ENCODE data around the gene CNKSR3. TPM values are rescaled to one million over a fixed set of nuclear protein-coding genes. Genes with fewer than 3 reads are reported as not detected.

CNKSR3 gene
- total RNA-seq, 1 donor from 2014 or later = 11.8 TPM

DNA sequence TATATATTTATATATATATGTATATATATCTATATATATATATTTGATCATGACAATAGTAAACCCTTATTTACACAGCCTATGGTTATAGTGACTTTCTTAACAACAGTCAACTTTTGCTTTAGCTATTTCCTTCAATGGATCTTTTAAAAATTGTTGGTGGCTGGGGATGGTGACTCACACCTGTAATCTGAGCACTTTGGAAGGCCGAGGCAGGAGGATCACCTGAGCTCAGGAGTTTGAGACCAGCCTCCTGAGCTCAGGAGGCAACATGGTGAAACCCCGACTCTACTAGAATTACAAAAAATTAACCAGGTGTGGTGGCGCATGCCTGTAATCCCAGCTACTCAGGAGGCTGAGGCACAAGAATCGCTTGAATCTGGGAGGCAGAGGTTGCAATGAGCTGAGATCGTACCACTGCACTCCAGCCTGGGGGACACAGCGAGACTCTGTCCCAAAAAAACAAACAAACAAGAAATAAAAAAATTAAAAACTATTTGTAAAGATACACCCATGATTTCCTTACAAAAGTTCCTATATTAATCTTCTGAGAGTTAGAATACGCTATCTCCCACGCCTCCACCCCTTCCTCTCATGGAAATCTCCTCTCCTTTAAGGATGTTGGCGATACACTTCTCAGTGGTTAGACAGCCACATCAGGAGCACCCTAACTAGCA lies 29.2 kb upstream of the CNKSR3 start:
- Histone ChIP-seq H3K4me3 (no peak overlapping the region), H3K27ac (no peak overlapping the region), H3K36me3 (no peaks in the 10 kb centered on the region), H3K9me3 (no peaks in the 10 kb centered on the region), H3K27me3 (no peaks in the 10 kb centered on the region), H3K4me1 (no peaks in the 10 kb centered on the region)
- DNase-seq (no peak), ATAC-seq (no peak)
- TF ChIP-seq, protein P1, sequence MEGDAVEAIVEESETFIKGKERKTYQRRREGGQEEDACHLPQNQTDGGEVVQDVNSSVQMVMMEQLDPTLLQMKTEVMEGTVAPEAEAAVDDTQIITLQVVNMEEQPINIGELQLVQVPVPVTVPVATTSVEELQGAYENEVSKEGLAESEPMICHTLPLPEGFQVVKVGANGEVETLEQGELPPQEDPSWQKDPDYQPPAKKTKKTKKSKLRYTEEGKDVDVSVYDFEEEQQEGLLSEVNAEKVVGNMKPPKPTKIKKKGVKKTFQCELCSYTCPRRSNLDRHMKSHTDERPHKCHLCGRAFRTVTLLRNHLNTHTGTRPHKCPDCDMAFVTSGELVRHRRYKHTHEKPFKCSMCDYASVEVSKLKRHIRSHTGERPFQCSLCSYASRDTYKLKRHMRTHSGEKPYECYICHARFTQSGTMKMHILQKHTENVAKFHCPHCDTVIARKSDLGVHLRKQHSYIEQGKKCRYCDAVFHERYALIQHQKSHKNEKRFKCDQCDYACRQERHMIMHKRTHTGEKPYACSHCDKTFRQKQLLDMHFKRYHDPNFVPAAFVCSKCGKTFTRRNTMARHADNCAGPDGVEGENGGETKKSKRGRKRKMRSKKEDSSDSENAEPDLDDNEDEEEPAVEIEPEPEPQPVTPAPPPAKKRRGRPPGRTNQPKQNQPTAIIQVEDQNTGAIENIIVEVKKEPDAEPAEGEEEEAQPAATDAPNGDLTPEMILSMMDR (IDR thresholded peaks at IDR 0.05) = no peak
- intact Hi-C loops (cut with DNase I) = no loop called here

DNA sequence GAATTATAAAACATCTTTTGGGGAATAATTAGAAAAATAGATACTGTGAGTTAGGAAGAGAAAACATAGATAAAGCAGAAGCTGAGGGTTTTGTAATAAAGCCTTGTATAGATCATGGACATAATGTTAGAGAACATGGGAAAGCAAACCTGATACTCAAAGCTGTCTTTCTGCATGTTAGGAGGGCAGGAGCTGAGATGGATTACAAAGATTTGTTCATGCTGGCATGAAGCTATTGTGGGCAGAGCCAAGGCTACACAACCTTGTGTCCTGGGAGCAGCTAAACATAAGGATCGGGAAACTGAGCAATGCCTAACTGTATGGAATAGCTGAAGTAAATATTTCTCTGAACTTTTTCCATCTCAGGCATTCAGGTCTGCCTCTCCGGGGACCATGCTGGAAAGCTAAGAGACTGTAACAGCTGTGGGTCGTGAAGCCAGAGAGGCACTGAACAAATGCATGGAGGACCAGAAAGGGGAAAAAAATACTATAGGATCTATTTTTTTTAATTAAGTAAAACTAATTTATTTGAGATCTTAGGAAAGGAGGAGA lies 28.2 kb upstream of the CNKSR3 start:
- DNase-seq = no peak
- Histone ChIP-seq H3K36me3 (no peaks in the 10 kb centered on the region), H3K27me3 (no peaks in the 10 kb centered on the region), H3K27ac (no peak overlapping the region), H3K4me1 (no peaks in the 10 kb centered on the region), H3K4me3 (no peak overlapping the region), H3K9me3 (no peaks in the 10 kb centered on the region)
- TF ChIP-seq, protein P1 (IDR thresholded peaks at IDR 0.05) = no peak
- intact Hi-C loops (cut with DNase I) = no loop called here
- ATAC-seq = no peak

DNA sequence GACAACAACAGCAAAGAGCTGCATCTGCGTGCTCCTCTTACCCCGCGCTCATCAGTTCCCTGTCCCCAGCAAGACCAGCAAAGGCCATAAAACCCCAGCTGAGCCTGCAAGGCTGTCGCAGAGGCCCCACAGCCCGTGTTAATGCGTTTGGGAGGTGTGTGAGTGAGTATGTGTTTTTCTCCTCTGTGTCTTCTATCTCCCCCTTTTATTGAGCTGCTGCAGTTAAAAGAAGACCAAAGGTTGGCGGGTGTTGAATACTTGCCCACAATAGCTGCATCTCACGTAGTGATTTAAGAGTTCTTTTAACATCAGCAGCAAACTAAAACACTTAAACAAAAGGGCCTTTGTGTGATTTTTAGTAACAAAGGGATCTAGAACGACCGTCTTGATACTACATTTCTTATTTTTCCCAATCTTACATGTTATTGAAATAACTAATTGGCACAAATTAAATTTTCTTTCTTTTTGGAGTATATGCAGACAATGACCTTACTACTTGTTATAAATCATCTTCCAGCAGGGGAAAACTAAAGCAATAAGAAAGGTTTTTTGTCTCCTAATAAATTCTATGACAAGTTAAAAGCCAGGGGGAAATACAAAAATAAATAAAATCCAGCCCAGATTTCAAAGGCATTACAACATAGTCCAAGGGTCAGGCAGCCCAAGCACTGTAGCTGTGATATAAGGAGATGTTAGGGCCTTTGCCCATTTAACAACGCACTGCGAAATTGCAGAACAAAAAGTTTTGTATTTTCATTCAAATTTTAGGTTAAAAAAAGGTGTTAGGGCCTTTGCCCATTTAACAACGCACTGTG lies 27.2 kb upstream of the CNKSR3 start:
- intact Hi-C loops (cut with DNase I) = no loop called here
- Histone ChIP-seq H3K27me3 (no peaks in the 10 kb centered on the region), H3K36me3 (no peaks in the 10 kb centered on the region), H3K27ac (no peak overlapping the region), H3K9me3 (no peaks in the 10 kb centered on the region), H3K4me1 (no peaks in the 10 kb centered on the region), H3K4me3 (no peak overlapping the region)
- TF ChIP-seq, protein P1 (IDR thresholded peaks at IDR 0.05) = no peak
- ATAC-seq (no peak), DNase-seq (no peak)

DNA sequence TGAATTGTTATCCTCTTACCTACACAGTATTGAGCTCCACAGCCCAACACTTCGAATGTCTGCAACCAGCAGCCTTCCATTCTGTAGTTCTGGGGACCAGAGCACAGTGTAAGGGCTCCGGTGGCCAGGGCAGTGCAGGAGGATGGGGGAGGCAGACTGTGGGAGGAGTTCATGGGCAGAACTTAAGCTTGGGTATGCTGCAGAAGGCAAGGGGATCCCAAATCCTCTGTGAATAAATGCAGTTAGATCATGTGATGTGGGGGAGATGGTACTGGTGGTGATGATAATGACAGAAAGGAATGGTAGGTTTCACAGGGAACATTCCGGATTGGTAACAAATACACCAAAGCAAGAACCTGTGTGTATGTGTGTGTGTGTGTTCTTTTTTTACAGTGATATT lies 26.5 kb upstream of the CNKSR3 start:
- Histone ChIP-seq H3K36me3 (no peaks in the 10 kb centered on the region), H3K4me1 (no peaks in the 10 kb centered on the region), H3K9me3 (no peaks in the 10 kb centered on the region), H3K4me3 (no peak overlapping the region), H3K27me3 (no peaks in the 10 kb centered on the region), H3K27ac (no peak overlapping the region)
- ATAC-seq = no peak
- intact Hi-C loops (cut with DNase I) = no loop called here
- DNase-seq = no peak
- TF ChIP-seq, protein P1 (IDR thresholded peaks at IDR 0.05) = no peak

DNA sequence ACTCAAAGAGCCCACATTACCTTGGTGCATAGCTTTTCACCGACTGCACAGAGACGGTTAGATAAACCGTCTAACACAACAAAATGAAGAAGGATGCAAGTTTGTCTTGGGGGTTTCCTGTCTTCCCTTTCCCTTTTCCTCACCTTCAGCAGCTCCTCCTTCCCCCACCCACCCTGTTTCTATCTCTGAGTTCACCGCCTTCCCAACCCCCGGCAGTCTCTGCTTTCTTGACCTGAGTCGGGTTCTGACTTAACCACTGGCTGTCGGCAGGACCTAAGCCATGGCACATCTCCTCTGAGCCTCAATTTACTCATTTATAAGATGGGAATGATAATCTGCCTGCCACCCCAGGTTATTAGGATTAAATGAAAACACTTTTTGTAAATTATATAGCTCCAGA lies 25.8 kb upstream of the CNKSR3 start:
- H3K36me3 ChIP-seq = no peaks in the 10 kb centered on the region
- H3K4me1 ChIP-seq = no peaks in the 10 kb centered on the region
- H3K4me3 ChIP-seq = no peak overlapping the region
- no peak overlapping the region for H3K27ac ChIP-seq
- TF ChIP-seq, protein P1 (IDR thresholded peaks at IDR 0.05) = no peak
- DNase-seq (no peak), ATAC-seq (no peak)
- intact Hi-C loops (cut with DNase I) = no loop called here
- H3K9me3 ChIP-seq = no peaks in the 10 kb centered on the region
- H3K27me3 ChIP-seq = no peaks in the 10 kb centered on the region
